Spleen (tissue), 11 donors: Measurements from ENCODE around the gene MCCD1. TPM values are rescaled to one million over a fixed set of nuclear protein-coding genes. Genes with fewer than 3 reads are reported as not detected.

Source experiments
- DNase-seq: peaks from one replicate; pipeline ENCODE4 v3.0.0-alpha.2; 2020
- H3K27ac ChIP-seq, 8 donors: fragments of 200-600 bp; sonication (generic) in 7 of 8; 1 replicate in 4 of 8; 2 replicates in 4 of 8; pipeline versions ENCODE4 v1.5.0 to v1.8.0; 2016 to 2021; ENCODE audit warnings: inconsistent platforms in 4 of 8, mild to moderate bottlenecking in 4 of 8, moderate library complexity in 1 of 8
- H3K27me3 ChIP-seq, 7 donors: fragments of 200-600 bp; sonication (generic) in 6 of 7; replicated peaks in 1 of 7; 1 replicate in 4 of 7; 2 replicates in 3 of 7; pipeline versions ENCODE4 v1.5.0 to v1.8.0; 2016 to 2021; ENCODE audit warnings: inconsistent platforms in 3 of 7, mild to moderate bottlenecking in 1 of 7
- H3K36me3 ChIP-seq, 6 donors: fragments of 200-600 bp; sonication (generic) in 5 of 6; 1 replicate in 4 of 6; 2 replicates in 2 of 6; pipeline versions ENCODE4 v1.5.0 to v1.8.0; 2016 to 2021; ENCODE audit warnings: inconsistent platforms in 2 of 6
- H3K4me1 ChIP-seq, 6 donors: fragments of 200-600 bp; sonication (generic) in 5 of 6; 1 replicate in 3 of 6; 2 replicates in 3 of 6; pipeline versions ENCODE4 v1.5.0 to v1.8.0; 2016 to 2021; ENCODE audit warnings: inconsistent platforms in 3 of 6
- H3K4me3 ChIP-seq, 8 donors: fragments of 200-600 bp; sonication (generic) in 7 of 8; 1 replicate in 4 of 8; 2 replicates in 4 of 8; pipeline versions ENCODE4 v1.5.0 to v1.8.0; 2016 to 2021; ENCODE audit warnings: inconsistent platforms in 4 of 8, mild to moderate bottlenecking in 4 of 8, moderate library complexity in 2 of 8
- H3K9me3 ChIP-seq, 8 donors: fragments of 200-600 bp; sonication (generic) in 7 of 8; 1 replicate in 4 of 8; 2 replicates in 4 of 8; pipeline versions ENCODE4 v1.5.0 to v1.8.0; 2016 to 2021; ENCODE audit warnings: inconsistent platforms in 4 of 8
- CTCF ChIP-seq, 11 experiments: fragments of 200-600 bp in 7 of 11; fragments of 450-650 bp in 4 of 11; sonication (generic) in 4 of 11; IDR thresholded peaks in 8 of 11; conservative IDR thresholded peaks in 3 of 11; 1 replicate in 7 of 11; 2 replicates in 4 of 11; pipeline versions ENCODE4 v1.4.0 to v1.8.0; 2016 to 2021; ENCODE audit warnings: antibody characterized with exemption in 11 of 11, inconsistent platforms in 4 of 11, mild to moderate bottlenecking in 1 of 11
- POLR2A ChIP-seq, 3 donors: fragments of 450-650 bp; IDR thresholded peaks; one replicate each; pipeline ENCODE4 v1.5.1; 2017; ENCODE audit warnings: antibody characterized with exemption in 3 of 3, mild to moderate bottlenecking in 1 of 3
- POLR2AphosphoS5 ChIP-seq, 3 donors: sonication (generic); formaldehyde crosslinking; IDR thresholded peaks; one replicate each; pipeline ENCODE4 v1.5.1; 2017; ENCODE audit warnings: antibody characterized with exemption in 3 of 3
- WGBS, 5 donors: extraction: QIAGEN DNeasy Blood & Tissue Kit in 3 of 5; methylation state at CpG; one replicate each; pipeline versions ENCODE4 v1.1.5 to v1.1.7; 2013 to 2018; 5-methylcytosine and 5-hydroxymethylcytosine counted together
- intact Hi-C: fragments of 100-400 bp; cut with DNase I; formaldehyde crosslinking; loops from one replicate; pipeline ENCODE4 v1.15.0; 2023; ENCODE audit warnings: low total_unique reads
- polyA plus RNA-seq, 3 donors: library from polyadenylated mRNA; stranded (reverse); fragments of 200-250 nt; gene quantifications; one replicate each; pipeline ENCODE4 v1.2.1, GENCODE V29; 2013
- total RNA-seq, 7 donors: library from RNA; depleted of rRNA in 3 of 7; stranded (reverse); fragments of >200 nt in 3 of 7; fragmentation: NEBNext Ultra II Directional in 4 of 7; extraction: Animal tissue kit (Norgen Biotek cat#: 25700) in 4 of 7; gene quantifications; one replicate each; pipeline versions ENCODE4 v1.1.0 to v1.2.1, GENCODE V29; 2016 to 2021
- donor health status: healthy with polysubstance abuse.
- donor health status: DM: no; HTN: no; CAD: no; lungs with moderate emphysema.
- donor health status: DM: no; HTN: no; CAD: no.
- donor health status: Bipolar disorder and iron deficiency.
- donor health status: healthy.
- donor health status: DM: no; HTN: no; CAD: no.
- donor health status: DM: yes; HTN: yes; CAD: no.

The MCCD1 gene
- total and polyA plus RNA-seq, 10 donors: not detected

- WGBS, 5 donors: 87 to 97% (median 94%) methylated on average over 6 of the region's 6 CpGs
- intact Hi-C loops: no loop called here
Measured at GRCh38 chr6:31534011-31534410, 5.2 kb downstream of the MCCD1 start.

GRCh38 chr6:31534521-31535040 is 5.8 kb downstream of the MCCD1 start:
- 87 to 91% (median 90%) methylated on average over 24 of the region's 24 CpGs for WGBS, 5 donors
- Histone ChIP-seq H3K4me3 (no peak overlapping the region), H3K27me3 (no peaks in the 10 kb centered on the region), H3K9me3 (no peaks in the 10 kb centered on the region), H3K4me1 (peaks cover 14 to 75% (median 46%) of the 10 kb centered on the region in 6 donors), H3K27ac (no peak overlapping the region), H3K36me3 (peaks cover 21 to 100% (median 100%) of the 10 kb centered on the region in 6 donors)
- TF ChIP-seq CTCF (IDR thresholded peaks at IDR 0.05 in 8 of 11, conservative IDR thresholded peaks at IDR 0.05 in 3 of 11) (no peak), POLR2AphosphoS5 (IDR thresholded peaks at IDR 0.05) (peak; percentile 19 to 78 (median 22)), POLR2A (IDR thresholded peaks at IDR 0.05) (no peak)
- no peak for DNase-seq
- intact Hi-C loops: loop anchor here (5.0 kb wide), 1 partner anchor 37 kb away; the partner anchor contains the start of gene MICB

More at GRCh38 chr6:31534011-31534410, 5.2 kb downstream of the MCCD1 start:
- no peak for TF ChIP-seq POLR2A (IDR thresholded peaks at IDR 0.05)
- no peak for TF ChIP-seq CTCF (IDR thresholded peaks at IDR 0.05 in 8 of 11, conservative IDR thresholded peaks at IDR 0.05 in 3 of 11)
- peak in 2 of 3 donors; percentile 28 to 52 for TF ChIP-seq POLR2AphosphoS5 (IDR thresholded peaks at IDR 0.05)
- Histone ChIP-seq H3K36me3 (peaks cover 21 to 100% (median 96%) of the 10 kb centered on the region in 6 donors), H3K4me3 (no peak overlapping the region), H3K4me1 (peaks cover 9 to 69% (median 41%) of the 10 kb centered on the region in 6 donors), H3K9me3 (no peaks in the 10 kb centered on the region), H3K27me3 (no peaks in the 10 kb centered on the region), H3K27ac (peak overlapping the region in 2 of 8 donors; percentile 36 to 43)
- DNase-seq: no peak

- no peak for DNase-seq
- TF ChIP-seq POLR2A (IDR thresholded peaks at IDR 0.05) (no peak), CTCF (IDR thresholded peaks at IDR 0.05 in 8 of 11, conservative IDR thresholded peaks at IDR 0.05 in 3 of 11) (no peak), POLR2AphosphoS5 (IDR thresholded peaks at IDR 0.05) (no peak)
- intact Hi-C loops: loop anchor here (5.0 kb wide), 1 partner anchor 38 kb away; the partner anchor contains the start of gene MICB
- H3K4me3 ChIP-seq: no peak overlapping the region
- H3K4me1 ChIP-seq: peaks cover 24 to 86% (median 58%) of the 10 kb centered on the region in 6 donors
- no peaks in the 10 kb centered on the region for H3K9me3 ChIP-seq
- peaks cover 21 to 98% (median 96%) of the 10 kb centered on the region in 6 donors for H3K36me3 ChIP-seq
- H3K27ac ChIP-seq: no peak overlapping the region
- no peaks in the 10 kb centered on the region for H3K27me3 ChIP-seq
- 35 to 66% (median 38%) methylated on average over 2 of the region's 2 CpGs for WGBS, 5 donors
Measured at GRCh38 chr6:31535538-31536324, 7.0 kb downstream of the MCCD1 start.
